ENCODE results near the gene PYCR2.

GRCh38 chr1:225917101-225917500, 6.9 kb downstream of the PYCR2 start:
- TF ChIP-seq CTCF (IDR thresholded peaks at IDR 0.05; ENCODE audit: poor library complexity, severe bottlenecking), result no peak
- no peak for TF ChIP-seq EZH2 (IDR thresholded peaks at IDR 0.05; ENCODE audit: borderline replicate concordance, insufficient read depth, low read length, poor library complexity, severe bottlenecking)
- no peak for TF ChIP-seq SMC3 (conservative IDR thresholded peaks at IDR 0.05; ENCODE audit: poor library complexity)

All from neural cell (in vitro differentiated cells).